A549 (cell line): ENCODE data around the gene RSPH4A. TPM values are rescaled to one million over a fixed set of nuclear protein-coding genes. Genes with fewer than 3 reads are reported as not detected.

Experiments used
- ATAC-seq, 2 experiments: fragments of 200-7000 bp in 1 of 2; fragments of >200 bp in 1 of 2; cut with Nextera tagmentation in 1 of 2; cut with Tn5 transposase in 1 of 2; 3 replicates each; pipeline versions ENCODE4 v1.8.0 to v1.9.1; 2018 to 2020; ENCODE audit warnings: mild to moderate bottlenecking in 1 of 2, moderate library complexity in 1 of 2
- CTCF ChIA-PET: fragments of 300-600 bp; sonication (Branson Sonifier 250); formaldehyde crosslinking; extraction: SDS; loops from one replicate; lab custom pipeline; 2021; ENCODE audit warnings: antibody characterized with exemption, inconsistent platforms; lab: Yijun Ruan, JAX
- POLR2A ChIA-PET: fragments of 350-600 bp; formaldehyde crosslinking; extraction: SDS; loops from one replicate; lab custom pipeline; 2021; ENCODE audit warnings: antibody characterized with exemption, inconsistent platforms; lab: Yijun Ruan, JAX
- DNase-seq, 2 experiments: peaks; one replicate each; pipeline versions ENCODE4 v3.0.0 to v3.0.0-alpha.2; 2011 to 2016; ENCODE audit warnings: low read depth in 1 of 2, low spot score in 1 of 2
- FAIRE-seq: peaks from 2 replicates; lab custom pipeline; 2011; peaks lifted over from hg19 to GRCh38; lab: Jason Lieb, UNC
- H3K27ac ChIP-seq, 2 experiments: fragments of >200 bp; sonication (Bioruptor Twin); formaldehyde crosslinking; 3 replicates each; pipeline ENCODE4 v1.5.1; 2016 to 2017
- H3K4me1 ChIP-seq: fragments of >200 bp; sonication (Bioruptor Twin); formaldehyde crosslinking; 3 replicates; pipeline ENCODE4 v1.6.1; 2016
- H3K4me2 ChIP-seq: fragments of >200 bp; sonication (Bioruptor Twin); formaldehyde crosslinking; 3 replicates; pipeline ENCODE4 v1.6.1; 2016
- H3K4me3 ChIP-seq: fragments of >200 bp; sonication (Bioruptor Twin); formaldehyde crosslinking; 3 replicates; pipeline ENCODE4 v1.5.1; 2016
- H3K9me3 ChIP-seq: fragments of >200 bp; sonication (Bioruptor Twin); formaldehyde crosslinking; 3 replicates; pipeline ENCODE4 v1.6.1; 2016
- CBX2 ChIP-seq: fragments of 200-600 bp; sonication (generic); IDR thresholded peaks from 2 replicates; pipeline ENCODE4 v1.6.1; 2016; ENCODE audit warnings: low read depth, mild to moderate bottlenecking, borderline replicate concordance
- CBX8 ChIP-seq: fragments of 200-600 bp; sonication (generic); IDR thresholded peaks from 2 replicates; pipeline ENCODE4 v1.6.1; 2016
- GATA3 ChIP-seq: IDR thresholded peaks from 2 replicates; pipeline ENCODE4 v1.6.1; 2012; ENCODE audit warnings: borderline replicate concordance
- HES2 ChIP-seq: fragments of >200 bp; sonication (Bioruptor Twin); formaldehyde crosslinking; IDR thresholded peaks from 2 replicates; pipeline ENCODE4 v1.6.1; 2016
- HEYL ChIP-seq: fragments of 250-450 bp; sonication (Bioruptor Pico); IDR thresholded peaks from 2 replicates; pipeline ENCODE4 v1.8.0; 2021; ENCODE audit warnings: mild to moderate bottlenecking, moderate library complexity
- HMGXB4 ChIP-seq: fragments of 250-450 bp; sonication (Bioruptor Pico); IDR thresholded peaks from 2 replicates; pipeline ENCODE4 v1.5.0; 2021; ENCODE audit warnings: mild to moderate bottlenecking, moderate library complexity, borderline replicate concordance
- HOXA7 ChIP-seq: fragments of 250-450 bp; sonication (Bioruptor Pico); IDR thresholded peaks from 2 replicates; pipeline ENCODE4 v1.5.0; 2020; ENCODE audit warnings: mild to moderate bottlenecking, moderate library complexity
- HOXB13 ChIP-seq: fragments of 250-450 bp; sonication (Bioruptor Pico); IDR thresholded peaks from 2 replicates; pipeline ENCODE4 v1.5.0; 2020; ENCODE audit warnings: low read depth, mild to moderate bottlenecking, moderate library complexity
- KDM5A ChIP-seq: fragments of 200-600 bp; sonication (generic); IDR thresholded peaks from 2 replicates; pipeline ENCODE4 v1.6.1; 2016; ENCODE audit warnings: antibody characterized with exemption, mild to moderate bottlenecking
- MAFK ChIP-seq: fragments of 450-650 bp; IDR thresholded peaks from 2 replicates; pipeline ENCODE4 v1.6.1; 2014; ENCODE audit not compliant: partially characterized antibody
- MYC ChIP-seq: IDR thresholded peaks from 2 replicates; pipeline ENCODE4 v1.6.1; 2012; ENCODE audit warnings: mild to moderate bottlenecking, inconsistent platforms, low read length, improper control_type of control experiment, borderline replicate concordance
- PBX3 ChIP-seq: IDR thresholded peaks from 2 replicates; pipeline ENCODE4 v1.6.1; 2012
- POLR2A ChIP-seq: IDR thresholded peaks from 2 replicates; pipeline ENCODE4 v1.6.1; 2012; ENCODE audit warnings: mild to moderate bottlenecking, low read length
- REST ChIP-seq: fragments of 200-600 bp; sonication (generic); IDR thresholded peaks from 2 replicates; pipeline ENCODE4 v1.6.1; 2016; ENCODE audit warnings: antibody characterized with exemption, mild to moderate bottlenecking, moderate library complexity
- RNF2 ChIP-seq: fragments of 200-600 bp; sonication (generic); IDR thresholded peaks from 2 replicates; pipeline ENCODE4 v1.6.1; 2016; ENCODE audit warnings: low read depth, mild to moderate bottlenecking, antibody characterized with exemption, moderate library complexity, borderline replicate concordance
- TFCP2L1 ChIP-seq: fragments of 250-450 bp; sonication (Bioruptor Pico); IDR thresholded peaks from 2 replicates; pipeline ENCODE4 v1.5.0; 2021; ENCODE audit warnings: mild to moderate bottlenecking
- USF2 ChIP-seq: fragments of 450-650 bp; IDR thresholded peaks from 2 replicates; pipeline ENCODE4 v1.6.1; 2014; ENCODE audit warnings: antibody characterized with exemption
- WGBS: methylation state at CpG from one replicate; pipeline ENCODE4 v1.1.6; 2017; ENCODE audit errors: missing lambda C conversion rate; 5-methylcytosine and 5-hydroxymethylcytosine counted together
- polyA plus RNA-seq, 4 experiments: library from polyadenylated mRNA; depleted of rRNA in 3 of 4; stranded (reverse); fragments of >200 nt; fragmentation: RNase III in 1 of 4; extraction: RNeasy Plus Mini Kit Qiagen cat#74134 plus additional on column Dnase treatment in 1 of 4; gene quantifications; 2 replicates in 3 of 4; 3 replicates in 1 of 4; pipeline ENCODE4 v1.2.3, GENCODE V29; 2011 to 2017

The RSPH4A gene
- polyA plus RNA-seq, 2 of the 4 experiments (the other 2 are of a cell fraction): 0.13 to 0.28 TPM

GRCh38 chr6:116605935-116606334, 10.3 kb upstream of the RSPH4A start:
- no peaks in the 10 kb centered on the region for H3K9me3 ChIP-seq
- no peak for ATAC-seq
- no peak for TF ChIP-seq USF2
- no peak for TF ChIP-seq RNF2
- no peak for TF ChIP-seq HOXB13
- no peak for TF ChIP-seq GATA3
- no peak for TF ChIP-seq HMGXB4
- no peak for TF ChIP-seq HEYL (CRISPR knock-in tag)
- no peak for TF ChIP-seq TFCP2L1 (CRISPR knock-in tag)
- TF ChIP-seq HES2: no peak
- TF ChIP-seq, all 56 proteins: peak for 0
- H3K4me1 ChIP-seq: no peaks in the 10 kb centered on the region
- POLR2A ChIA-PET: no interaction called here
- no peak overlapping the region for H3K4me3 ChIP-seq
- H3K27ac ChIP-seq: no peak overlapping the region
- H3K4me2 ChIP-seq: no peak overlapping the region
- 92% methylated on average over 4 of the region's 4 CpGs for WGBS
- CTCF ChIA-PET: no interaction called here
- FAIRE-seq (no peak), DNase-seq (no peak)

GRCh38 chr6:116611056-116611455, 5.2 kb upstream of the RSPH4A start:
- POLR2A ChIA-PET: no interaction called here

GRCh38 chr6:116616737-116617053, 416 bp downstream of the RSPH4A start:
- H3K27ac ChIP-seq: peak overlapping the region in 1 of 2 experiments; percentile 34; a peak in 1 of 6 replicates
- no peaks in the 10 kb centered on the region for H3K9me3 ChIP-seq
- H3K4me2 ChIP-seq: peak overlapping the region; percentile 81
- no peak for TF ChIP-seq POLR2A
- no peak for TF ChIP-seq MYC
- no peak for TF ChIP-seq KDM5A
- no peak for TF ChIP-seq HOXA7 (CRISPR knock-in tag)
- ATAC-seq (peak; percentile 74 to 75), FAIRE-seq (no peak), DNase-seq (peak; percentile 7 to 18)
- H3K4me3 ChIP-seq: peak overlapping the region; percentile 59
- CTCF ChIA-PET: interaction anchor here (0.9 to 1.6 kb wide), 4 partner anchors 9 to 329 kb away, joined by 3 to 5 read pairs (median 4); no protein-coding TSS in a partner anchor
- POLR2A ChIA-PET: interaction anchor here (0.5 to 1.0 kb wide), 4 partner anchors 34 to 51 kb away, joined by 3 to 5 read pairs (median 4); partner anchors contain the start of genes RWDD1 and ZUP1
- 1% methylated on average over 11 of the region's 16 CpGs for WGBS
- no peaks in the 10 kb centered on the region for H3K4me1 ChIP-seq

More at GRCh38 chr6:116611056-116611455, 5.2 kb upstream of the RSPH4A start:
- no peak for DNase-seq
- FAIRE-seq: no peak
- Histone ChIP-seq H3K4me3 (no peak overlapping the region), H3K27ac (no peak overlapping the region), H3K4me1 (no peaks in the 10 kb centered on the region), H3K4me2 (no peak overlapping the region), H3K9me3 (no peaks in the 10 kb centered on the region)
- WGBS: 38% methylated on average over 4 of the region's 4 CpGs
- no peak for TF ChIP-seq MYC
- ATAC-seq: no peak
- CTCF ChIA-PET: no interaction called here

- POLR2A ChIA-PET: no interaction called here
- no peak overlapping the region for H3K4me3 ChIP-seq
- CTCF ChIA-PET: interaction anchor here (1.0 kb wide), 1 partner anchor 21 kb away, joined by 4 read pairs; no protein-coding TSS in a partner anchor
- TF ChIP-seq CBX8 (no peak), CBX2 (no peak), MAFK (peak; percentile 29), PBX3 (no peak), REST (no peak)
- TF ChIP-seq, all 56 proteins: peak for 1
- 28% methylated on average over 3 of the region's 3 CpGs for WGBS
- Histone ChIP-seq H3K27ac (no peak overlapping the region), H3K4me1 (peaks cover 7% of the 10 kb centered on the region; the same call in 1 of the 3 replicates), H3K9me3 (no peaks in the 10 kb centered on the region), H3K4me2 (no peak overlapping the region)
- no peak for DNase-seq
- FAIRE-seq: no peak
- no peak for ATAC-seq
Observed at GRCh38 chr6:116624036-116624805, 7.9 kb downstream of the RSPH4A start.
